ENCODE measurements around the gene TJAP1.

- TF ChIP-seq TAF1 (IDR thresholded peaks at IDR 0.05; ENCODE audit: borderline replicate concordance, low read depth, low read length) = no peak
- no peak for TF ChIP-seq POLR2AphosphoS5 (IDR thresholded peaks at IDR 0.05; ENCODE audit: low read depth, low read length)
- TF ChIP-seq POLR2A (IDR thresholded peaks at IDR 0.05; ENCODE audit: low read depth, low read length) = no peak
Measured at GRCh38 chr6:43506171-43506570, 28.8 kb downstream of the TJAP1 start.
